ENCODE results near the gene DESI2.

- TF ChIP-seq ARNT (IDR thresholded peaks at IDR 0.05) (no peak), SP1 (IDR thresholded peaks at IDR 0.05) (no peak), ZNF384 (IDR thresholded peaks at IDR 0.05) (no peak), NFRKB (IDR thresholded peaks at IDR 0.05) (no peak), BHLHE40 (IDR thresholded peaks at IDR 0.05; ENCODE audit: borderline replicate concordance) (no peak)
Measured at GRCh38 chr1:244642988-244643387, 9.9 kb upstream of the DESI2 start.

Data from HEK293T (cell line).